Measurements from ENCODE around the gene LY6G5C. TPM values are rescaled to one million over a fixed set of nuclear protein-coding genes. Genes with fewer than 3 reads are reported as not detected.

The LY6G5C gene
- total and polyA plus RNA-seq, 9 of the 15 experiments (the other 6 are each of a cell fraction or from before 2014, with no cell fraction given): 0.10 to 0.67 (median 0.46) TPM; not detected in 4

DNA sequence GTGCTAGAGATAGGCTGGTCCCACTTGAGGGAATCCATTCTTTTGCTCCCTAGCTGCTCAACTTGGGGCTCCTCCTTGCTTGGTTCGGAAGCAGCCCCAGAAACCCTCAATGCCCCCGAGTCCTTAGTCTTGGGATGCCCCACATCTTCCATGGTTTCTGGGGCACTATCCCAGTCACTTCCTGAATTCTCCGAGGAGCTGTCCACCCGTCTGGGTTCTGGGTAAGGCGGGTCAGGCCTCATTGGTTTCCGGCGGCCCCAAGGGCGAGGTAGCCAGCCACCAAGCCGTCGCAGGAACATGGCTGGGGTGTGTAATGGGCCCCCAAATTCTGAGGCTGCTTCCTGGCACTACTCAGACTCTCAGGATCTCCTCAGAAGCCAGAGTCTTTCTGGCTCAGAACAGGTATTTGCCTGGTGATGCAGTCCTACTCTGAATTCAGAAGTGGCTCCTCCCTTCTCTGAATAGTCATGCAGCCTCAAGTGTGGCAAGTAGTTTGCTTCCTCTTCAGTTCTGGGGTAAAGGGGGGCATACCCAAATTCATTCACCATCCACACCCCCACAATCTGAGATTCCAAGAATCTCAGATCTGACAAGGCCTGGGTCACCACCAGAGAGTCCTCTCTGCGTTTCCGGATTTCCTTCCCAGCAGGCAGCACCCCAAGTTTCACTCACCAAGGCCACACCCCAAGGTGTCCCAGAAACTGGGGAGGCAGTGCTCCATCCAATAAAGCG is 21.1 kb downstream of the LY6G5C start (continued):
- TF ChIP-seq REST (IDR thresholded peaks at IDR 0.05; ENCODE audit: borderline replicate concordance) (peak; percentile 99), REST (CRISPR knock-in tag; IDR thresholded peaks at IDR 0.05; ENCODE audit: low read depth) (peak; percentile 97), HDAC8 (tag; IDR thresholded peaks at IDR 0.05) (no peak), ZNF785 (CRISPR knock-in tag; IDR thresholded peaks at IDR 0.05) (peak; percentile 74; the same call in 1 of the 2 replicates), SMARCE1 (IDR thresholded peaks at IDR 0.05) (peak; percentile 41; the same call in 1 of the 2 replicates), ZBTB1 (CRISPR knock-in tag; IDR thresholded peaks at IDR 0.05; ENCODE audit: borderline replicate concordance, low read depth) (no peak), ZNF277 (CRISPR knock-in tag; IDR thresholded peaks at IDR 0.05; ENCODE audit: borderline replicate concordance) (0 out of 2 replicates have a peak, but pooled peaks have one; percentile 18), ZFP30 (CRISPR knock-in tag; IDR thresholded peaks at IDR 0.05; ENCODE audit: borderline replicate concordance) (peak; percentile 76; the same call in 1 of the 2 replicates), ZNF707 (CRISPR knock-in tag; conservative IDR thresholded peaks at IDR 0.05) (peak; percentile 23; the same call in 1 of the 2 replicates)
- TF ChIP-seq, protein P1, sequence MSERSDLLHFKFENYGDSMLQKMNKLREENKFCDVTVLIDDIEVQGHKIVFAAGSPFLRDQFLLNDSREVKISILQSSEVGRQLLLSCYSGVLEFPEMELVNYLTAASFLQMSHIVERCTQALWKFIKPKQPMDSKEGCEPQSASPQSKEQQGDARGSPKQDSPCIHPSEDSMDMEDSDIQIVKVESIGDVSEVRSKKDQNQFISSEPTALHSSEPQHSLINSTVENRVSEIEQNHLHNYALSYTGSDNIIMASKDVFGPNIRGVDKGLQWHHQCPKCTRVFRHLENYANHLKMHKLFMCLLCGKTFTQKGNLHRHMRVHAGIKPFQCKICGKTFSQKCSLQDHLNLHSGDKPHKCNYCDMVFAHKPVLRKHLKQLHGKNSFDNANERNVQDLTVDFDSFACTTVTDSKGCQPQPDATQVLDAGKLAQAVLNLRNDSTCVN (CRISPR knock-in tag; IDR thresholded peaks at IDR 0.05): peak; percentile 70; the same call in 1 of the 2 replicates
- TF ChIP-seq, protein P2, sequence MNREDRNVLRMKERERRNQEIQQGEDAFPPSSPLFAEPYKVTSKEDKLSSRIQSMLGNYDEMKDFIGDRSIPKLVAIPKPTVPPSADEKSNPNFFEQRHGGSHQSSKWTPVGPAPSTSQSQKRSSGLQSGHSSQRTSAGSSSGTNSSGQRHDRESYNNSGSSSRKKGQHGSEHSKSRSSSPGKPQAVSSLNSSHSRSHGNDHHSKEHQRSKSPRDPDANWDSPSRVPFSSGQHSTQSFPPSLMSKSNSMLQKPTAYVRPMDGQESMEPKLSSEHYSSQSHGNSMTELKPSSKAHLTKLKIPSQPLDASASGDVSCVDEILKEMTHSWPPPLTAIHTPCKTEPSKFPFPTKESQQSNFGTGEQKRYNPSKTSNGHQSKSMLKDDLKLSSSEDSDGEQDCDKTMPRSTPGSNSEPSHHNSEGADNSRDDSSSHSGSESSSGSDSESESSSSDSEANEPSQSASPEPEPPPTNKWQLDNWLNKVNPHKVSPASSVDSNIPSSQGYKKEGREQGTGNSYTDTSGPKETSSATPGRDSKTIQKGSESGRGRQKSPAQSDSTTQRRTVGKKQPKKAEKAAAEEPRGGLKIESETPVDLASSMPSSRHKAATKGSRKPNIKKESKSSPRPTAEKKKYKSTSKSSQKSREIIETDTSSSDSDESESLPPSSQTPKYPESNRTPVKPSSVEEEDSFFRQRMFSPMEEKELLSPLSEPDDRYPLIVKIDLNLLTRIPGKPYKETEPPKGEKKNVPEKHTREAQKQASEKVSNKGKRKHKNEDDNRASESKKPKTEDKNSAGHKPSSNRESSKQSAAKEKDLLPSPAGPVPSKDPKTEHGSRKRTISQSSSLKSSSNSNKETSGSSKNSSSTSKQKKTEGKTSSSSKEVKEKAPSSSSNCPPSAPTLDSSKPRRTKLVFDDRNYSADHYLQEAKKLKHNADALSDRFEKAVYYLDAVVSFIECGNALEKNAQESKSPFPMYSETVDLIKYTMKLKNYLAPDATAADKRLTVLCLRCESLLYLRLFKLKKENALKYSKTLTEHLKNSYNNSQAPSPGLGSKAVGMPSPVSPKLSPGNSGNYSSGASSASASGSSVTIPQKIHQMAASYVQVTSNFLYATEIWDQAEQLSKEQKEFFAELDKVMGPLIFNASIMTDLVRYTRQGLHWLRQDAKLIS (CRISPR knock-in tag; IDR thresholded peaks at IDR 0.05): 0 out of 2 replicates have a peak, but pooled peaks have one; percentile 4
